Measurements from ENCODE around the gene RRBP1.

The RRBP1 gene

DNA sequence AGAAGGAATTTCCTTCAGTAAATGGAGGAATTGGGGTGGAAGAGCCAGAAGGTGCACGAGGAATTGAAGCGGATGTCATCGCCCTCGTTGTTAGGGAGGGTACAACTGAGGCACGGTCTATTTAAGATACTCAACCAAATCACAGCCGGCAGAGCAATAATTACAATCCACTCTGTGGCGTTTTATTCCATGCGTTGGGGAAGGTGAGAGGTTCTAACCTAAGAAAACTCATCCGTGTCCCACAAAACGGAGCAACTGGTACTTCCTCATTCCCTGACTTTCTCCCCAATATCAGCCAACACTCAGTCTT, 802 bp upstream of the RRBP1 start:
- DNase-seq, result no peak

DNA sequence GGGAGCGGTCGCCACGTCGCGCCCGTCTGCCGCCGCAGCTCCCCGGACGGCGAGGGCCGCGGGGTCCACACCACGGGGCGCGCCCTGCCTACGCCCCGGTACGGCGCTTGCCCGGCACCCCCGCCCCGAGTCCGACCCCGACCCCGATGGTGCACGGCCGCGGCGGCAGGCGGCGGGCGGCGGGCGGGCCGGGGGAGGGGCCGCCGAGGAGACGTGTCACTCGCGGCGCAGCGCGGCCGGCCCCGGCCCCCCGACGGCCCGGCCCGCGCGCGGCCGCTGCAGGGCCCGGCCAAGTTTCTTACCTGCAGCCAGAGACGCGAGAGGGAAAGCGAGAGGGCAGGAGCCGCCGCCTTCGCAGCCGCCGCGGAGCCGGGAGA, 328 bp downstream of the RRBP1 start:
- DNase-seq, result no peak

GRCh38 chr20:17680836-17681725, 961 bp downstream of the RRBP1 start:
- DNase-seq, result no peak

DNA sequence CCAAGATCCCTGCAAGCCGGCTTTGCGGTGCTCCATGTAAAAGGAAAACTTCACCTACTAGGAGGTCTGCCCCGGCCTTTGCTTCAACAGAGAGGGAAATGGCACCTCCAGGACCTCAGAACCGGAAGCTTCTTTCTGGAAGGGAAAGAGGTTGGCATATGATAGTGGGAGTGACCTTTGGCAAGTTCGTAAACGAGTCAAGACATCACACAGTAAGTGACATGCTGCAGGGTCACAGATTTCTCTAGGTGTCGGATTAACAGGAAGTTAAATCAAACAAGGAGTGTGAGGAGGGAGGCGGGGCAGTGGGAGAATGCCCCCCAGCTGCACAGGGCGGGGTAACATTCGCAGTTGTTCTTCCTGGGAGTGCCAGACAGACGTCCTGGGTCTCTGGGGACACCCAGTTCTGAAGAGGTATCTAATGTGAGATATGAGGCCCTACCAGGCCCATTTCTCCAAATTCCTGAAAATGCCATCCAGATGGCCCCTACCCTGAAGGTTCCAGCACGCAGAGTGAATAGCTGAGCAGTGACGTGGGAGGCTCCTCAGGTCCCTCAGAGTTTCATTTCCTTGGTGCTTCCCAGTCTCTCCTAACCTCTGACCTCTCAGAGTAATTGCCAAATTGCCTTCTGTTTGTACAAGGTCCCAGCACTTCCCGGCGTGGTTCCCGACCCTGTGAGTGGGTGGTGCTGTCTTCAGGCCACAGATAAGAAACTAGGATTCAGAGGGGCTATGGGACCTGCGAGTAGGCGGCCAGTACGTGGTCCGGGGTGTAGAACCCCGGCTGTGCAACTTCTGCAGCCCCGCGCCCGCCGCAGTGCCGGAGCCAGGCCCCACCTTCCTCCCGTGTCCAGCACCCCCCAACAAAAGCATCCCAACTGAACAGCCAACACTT, 1.9 kb downstream of the RRBP1 start:
- DNase-seq, result no peak

DNA sequence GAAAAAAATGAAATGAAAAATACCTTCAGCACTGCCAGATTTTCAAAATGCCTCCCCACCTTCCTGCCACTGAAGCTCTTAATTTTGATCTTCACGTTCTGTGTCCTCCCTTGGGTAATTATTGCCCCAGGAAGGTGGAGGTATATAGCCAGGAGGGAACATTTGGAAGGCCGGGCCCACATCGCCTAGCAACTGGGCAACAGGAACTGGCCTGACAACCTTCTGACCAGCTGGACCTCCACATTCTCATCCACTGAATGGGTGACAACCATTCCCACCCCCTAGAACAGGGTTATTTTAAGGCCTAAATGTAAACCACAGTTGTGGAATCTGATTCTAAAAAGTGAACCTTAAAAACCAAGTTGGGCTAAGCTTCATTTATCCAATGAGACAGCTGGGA, 3.2 kb downstream of the RRBP1 start:
- DNase-seq, result no peak

- DNase-seq, result no peak
Observed at GRCh38 chr20:17678295-17678694, 3.7 kb downstream of the RRBP1 start.

DNA sequence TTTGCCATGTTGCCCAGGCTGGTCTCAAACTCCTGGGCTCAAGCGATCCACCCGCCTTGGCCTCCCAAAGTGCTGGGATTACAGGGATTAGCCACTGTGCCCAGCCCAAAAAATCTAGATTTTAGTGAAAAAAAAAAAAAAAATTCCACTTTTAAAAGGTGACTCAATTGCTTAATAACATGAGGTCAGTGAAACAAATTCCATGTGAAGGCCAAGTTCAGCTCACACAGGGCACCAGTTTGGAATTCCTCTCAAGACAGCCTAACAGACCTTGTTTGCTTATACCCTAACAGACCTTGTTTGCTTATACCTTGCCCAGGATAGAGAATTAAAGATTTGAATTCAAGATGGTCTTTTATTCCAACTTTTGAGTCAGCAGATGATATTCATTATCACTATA, 5.1 kb downstream of the RRBP1 start:
- DNase-seq, result no peak

GRCh38 chr20:17676378-17676759, 5.7 kb downstream of the RRBP1 start:
- DNase-seq, result no peak

DNA sequence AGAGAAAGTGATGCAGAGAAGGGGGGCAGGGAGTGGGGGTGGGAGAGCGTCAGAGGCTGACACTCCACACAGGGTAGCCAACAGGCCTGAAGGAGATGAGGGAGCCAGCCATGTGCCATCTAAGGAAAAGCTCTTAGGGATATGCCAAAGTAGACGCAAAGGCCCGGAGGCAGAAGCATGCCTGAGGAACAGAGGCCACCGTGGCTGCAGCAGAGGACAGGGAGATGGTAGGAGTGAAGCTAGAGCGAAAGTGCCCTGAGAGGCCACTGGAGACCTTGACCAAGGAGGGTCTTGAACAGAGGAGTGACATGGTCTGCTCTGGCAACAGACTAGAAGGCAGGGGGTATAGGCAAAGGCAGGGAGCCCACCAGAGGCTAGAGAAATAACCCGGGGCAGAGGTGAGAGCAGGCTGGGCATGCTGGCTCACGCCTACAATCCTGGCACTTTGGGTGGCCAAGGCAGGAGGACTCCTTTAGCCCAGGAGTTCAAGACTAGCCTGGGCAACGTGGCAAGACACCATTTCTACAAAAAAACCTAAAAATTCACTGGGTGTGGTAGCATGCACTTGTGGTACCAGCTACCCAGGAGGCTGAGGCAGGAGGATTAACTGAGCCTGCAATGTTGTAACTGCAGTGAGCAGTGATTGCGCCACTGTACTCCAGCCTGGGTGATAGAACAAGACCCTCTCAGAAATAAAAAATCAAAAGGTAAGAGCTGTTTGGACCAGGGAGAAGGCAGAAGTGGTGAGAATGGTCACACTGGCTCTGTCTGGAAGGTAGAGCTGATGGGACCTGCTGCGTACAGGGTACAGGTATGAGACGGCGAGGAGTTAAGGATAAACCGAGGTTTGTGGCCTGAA, 6.3 kb downstream of the RRBP1 start:
- DNase-seq, result no peak

DNA sequence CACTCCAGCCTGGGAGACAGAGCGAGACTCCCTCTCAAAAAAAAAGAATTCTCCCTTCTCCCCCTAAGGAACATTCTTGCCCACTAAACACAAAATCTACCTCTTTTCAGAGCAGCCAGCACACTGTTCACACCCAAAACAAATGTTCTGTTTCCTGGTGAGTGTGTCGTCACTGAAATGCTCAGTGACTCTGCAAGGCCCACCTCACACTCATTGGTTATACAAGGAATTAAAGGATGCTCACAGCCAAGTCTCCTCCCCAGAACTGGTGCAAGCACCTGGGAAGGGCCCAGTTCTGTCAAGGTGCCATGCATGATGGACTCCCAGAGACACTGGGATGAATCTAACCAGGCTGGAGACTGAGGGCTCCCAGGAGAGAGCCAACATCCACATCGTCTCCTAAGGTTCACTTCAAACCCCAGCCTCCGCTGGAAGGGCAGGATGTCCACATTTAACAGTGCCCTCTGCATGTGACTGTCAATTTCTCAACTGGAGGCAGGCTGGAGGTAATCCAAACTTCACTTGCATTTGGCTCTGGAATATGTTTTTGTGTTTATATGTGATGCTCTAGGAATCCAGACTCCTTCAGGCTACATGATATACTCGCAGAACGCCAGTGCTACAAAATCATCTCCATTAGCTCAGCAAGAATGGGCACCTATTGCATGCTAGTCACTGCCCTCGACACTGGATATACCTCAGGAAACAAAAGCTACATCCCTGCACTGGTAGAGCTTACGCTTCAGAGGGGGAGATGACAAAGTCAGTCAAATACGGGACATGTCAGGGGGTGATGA, 7.1 kb downstream of the RRBP1 start:
- DNase-seq, result no peak

GRCh38 chr20:17673084-17673483, 9.0 kb downstream of the RRBP1 start:
- no peak for DNase-seq

DNA sequence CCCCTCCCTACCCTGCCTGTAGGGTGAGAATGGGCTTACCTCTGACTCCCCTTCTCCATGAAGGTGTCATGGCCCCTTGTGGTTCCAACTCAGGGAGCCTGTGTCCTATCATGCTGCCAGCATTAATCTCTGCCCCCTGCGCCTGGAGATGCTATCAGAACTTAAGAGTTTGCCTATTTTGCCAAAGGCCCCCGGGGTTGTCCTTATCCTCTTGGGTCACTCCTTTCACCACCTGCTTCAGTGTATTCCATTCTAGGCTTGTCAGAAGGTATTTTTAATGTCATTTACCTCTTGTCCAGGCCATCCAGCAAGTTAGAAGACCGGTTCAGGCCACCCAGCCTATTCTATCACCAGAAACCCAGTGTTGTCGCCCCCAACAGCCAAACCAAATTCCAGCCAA, 10.5 kb downstream of the RRBP1 start:
- DNase-seq, result no peak

DNA sequence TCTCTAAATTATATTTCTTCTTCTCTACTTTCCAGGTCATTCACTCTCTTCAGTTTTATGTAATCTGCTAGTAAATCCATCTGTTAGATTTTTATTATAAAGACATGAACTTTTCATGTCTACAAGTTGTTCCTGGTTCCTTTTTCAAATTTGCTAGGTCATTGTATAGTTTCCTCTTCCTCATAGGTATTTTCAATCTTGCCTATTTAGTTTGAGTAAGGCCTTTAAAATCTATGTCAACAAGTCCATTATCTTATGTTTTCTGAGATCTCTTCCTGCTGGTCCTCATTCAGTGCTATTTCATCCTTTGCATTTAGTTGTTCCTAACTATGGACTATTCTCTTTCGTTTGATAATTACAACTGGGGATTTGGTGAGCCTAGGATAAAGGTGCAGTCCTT, 11.0 kb downstream of the RRBP1 start:
- DNase-seq, result no peak

DNA sequence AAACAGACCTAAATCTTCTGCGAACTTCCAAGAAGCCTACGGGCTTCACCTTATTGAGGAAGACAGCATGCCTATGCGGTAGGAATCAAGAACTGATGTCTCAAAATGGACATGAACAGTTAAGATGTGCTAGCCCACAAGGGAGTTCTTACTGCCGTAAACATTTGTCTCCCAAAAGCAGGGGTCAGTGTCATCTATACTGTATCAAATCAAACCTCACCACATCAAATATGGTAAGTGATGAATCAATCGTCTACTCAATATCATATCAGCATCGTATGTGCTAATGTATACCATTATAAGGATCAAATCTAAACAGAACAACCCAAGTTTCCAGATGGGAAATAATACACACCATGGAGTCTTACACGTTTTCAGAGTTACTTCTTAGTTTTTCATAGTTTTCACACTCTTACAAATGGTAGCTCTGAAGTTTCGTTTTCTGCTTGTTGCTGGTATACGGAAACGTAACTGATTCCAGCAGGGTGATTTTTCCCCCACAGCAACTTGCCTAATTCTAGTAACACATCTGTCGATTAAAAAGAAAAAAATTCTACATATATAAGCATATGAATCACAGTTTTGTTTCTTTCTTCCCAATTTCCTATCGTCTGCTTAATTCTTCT, 12.6 kb downstream of the RRBP1 start:
- no peak for DNase-seq

- DNase-seq, result no peak
Observed at GRCh38 chr20:17668432-17668831, 13.6 kb downstream of the RRBP1 start.

DNA sequence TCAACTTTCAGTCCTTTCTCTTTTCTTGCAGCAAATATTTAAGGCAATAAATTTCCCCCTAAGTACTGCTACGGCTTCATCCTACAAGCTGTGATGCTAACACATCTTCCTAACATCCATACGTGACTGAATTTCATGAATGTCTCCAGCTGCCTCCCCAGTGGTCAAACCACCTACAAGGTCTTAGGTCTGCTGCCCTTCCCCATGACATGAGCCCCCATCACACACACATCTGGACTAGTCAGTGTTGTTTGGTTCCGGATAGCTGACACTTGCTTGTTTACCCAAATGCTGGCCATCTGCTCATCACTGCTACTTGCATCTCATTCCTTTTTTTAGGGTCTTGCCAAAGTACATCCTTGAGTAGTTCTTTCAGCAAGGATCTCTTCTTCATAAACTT, 14.6 kb downstream of the RRBP1 start:
- DNase-seq, result no peak

- no peak for DNase-seq
Observed at GRCh38 chr20:17666481-17666880, 15.6 kb downstream of the RRBP1 start.

- no peak for DNase-seq
Observed at GRCh38 chr20:17665756-17666155, 16.3 kb downstream of the RRBP1 start.

DNA sequence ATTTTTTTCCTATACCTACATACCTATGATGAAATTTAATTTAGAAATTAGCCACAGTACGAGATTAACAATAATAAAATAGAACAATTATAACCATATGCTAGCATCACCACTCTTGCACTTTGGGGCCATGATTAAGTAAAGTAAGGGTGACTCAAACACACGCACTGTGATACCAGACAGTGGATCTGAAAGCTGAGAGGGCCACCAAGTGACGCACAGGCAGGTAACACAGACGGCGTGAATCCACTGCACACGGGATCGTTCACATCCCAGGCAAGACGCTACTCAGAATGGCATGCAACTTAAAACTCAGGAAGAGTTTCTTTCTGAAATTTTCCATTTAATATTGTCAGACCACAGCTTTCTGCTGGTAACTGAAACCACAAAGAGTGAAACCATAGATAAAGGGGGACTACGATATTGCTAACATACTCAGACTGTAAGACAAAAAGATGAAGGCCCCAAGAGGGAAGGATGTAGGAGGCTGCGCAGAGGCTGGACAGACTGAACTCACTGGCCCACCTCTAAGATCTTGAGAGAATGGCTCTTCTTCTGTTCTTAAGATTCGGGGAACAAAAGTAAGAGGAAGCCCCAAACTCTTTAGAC, 17.9 kb downstream of the RRBP1 start:
- no peak for DNase-seq

DNA sequence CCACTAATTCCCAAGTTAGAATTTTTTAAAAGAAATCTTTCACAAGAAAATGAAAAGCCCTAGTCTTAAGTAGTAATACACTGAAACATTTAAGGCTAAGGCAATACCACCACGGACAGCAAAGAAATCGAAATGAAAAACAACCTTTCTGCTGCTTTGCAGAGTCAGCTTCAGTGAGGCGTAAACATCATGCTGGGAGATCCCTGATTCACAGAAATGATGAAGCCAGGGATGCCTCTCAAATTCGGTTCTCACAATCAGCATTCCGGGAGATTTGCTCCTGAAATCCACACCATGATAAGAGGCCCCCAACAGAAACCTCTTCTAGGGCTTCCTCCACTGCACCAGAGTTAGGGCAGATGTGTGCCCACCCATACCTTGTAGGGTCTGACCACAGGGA, 18.6 kb downstream of the RRBP1 start:
- no peak for DNase-seq

GRCh38 chr20:17663040-17663399, 19.0 kb downstream of the RRBP1 start:
- DNase-seq, result no peak

Data from NCI-H2029 treated with DMSO at 0.1 percent for 48 hours (cell line).